OCI-LY1 (cell line): Measurements from ENCODE around the gene CCDC167.

Experiments used
- H2AFZ ChIP-seq: fragments of 200-600 bp; sonication (generic), shearing (Covaris generic); 2 replicates; pipeline ENCODE4 v1.6.0; 2014; ENCODE audit warnings: antibody characterized with exemption, mild to moderate bottlenecking, low read length
- H3F3A ChIP-seq: fragments of 200-600 bp; sonication (generic), shearing (Covaris generic); 2 replicates; pipeline ENCODE4 v1.6.0; 2014; ENCODE audit warnings: mild to moderate bottlenecking, antibody characterized with exemption, low read length, moderate library complexity; ENCODE audit not compliant: insufficient read depth
- H3K27ac ChIP-seq: fragments of 200-600 bp; sonication (generic); 2 replicates; pipeline ENCODE4 v1.5.1; 2014; ENCODE audit warnings: low read length, mixed run types, mild to moderate bottlenecking, low read depth; ENCODE audit not compliant: poor library complexity, severe bottlenecking
- H3K27me3 ChIP-seq: fragments of 200-600 bp; sonication (generic); 2 replicates; pipeline ENCODE4 v1.6.0; 2014; ENCODE audit warnings: antibody characterized with exemption, mild to moderate bottlenecking, low read length, moderate library complexity; ENCODE audit not compliant: insufficient read depth
- H3K36me3 ChIP-seq: fragments of 200-600 bp; sonication (generic); 2 replicates; pipeline ENCODE4 v1.6.1; 2014; ENCODE audit warnings: mild to moderate bottlenecking, antibody characterized with exemption, low read length, moderate library complexity, mixed read lengths; ENCODE audit not compliant: insufficient read depth
- H3K4me1 ChIP-seq: fragments of 200-600 bp; sonication (generic); 2 replicates; pipeline ENCODE4 v1.5.1; 2014; ENCODE audit warnings: mild to moderate bottlenecking, low read length, moderate library complexity; ENCODE audit not compliant: insufficient read depth, severe bottlenecking
- H3K4me2 ChIP-seq: fragments of 200-600 bp; sonication (generic), shearing (Covaris generic); 2 replicates; pipeline ENCODE4 v1.6.1; 2014; ENCODE audit warnings: low read length
- H3K4me3 ChIP-seq: fragments of 200-600 bp; sonication (generic); 2 replicates; pipeline ENCODE4 v1.5.1; 2014; ENCODE audit warnings: low read length, low read depth, mild to moderate bottlenecking, mixed read lengths; ENCODE audit not compliant: poor library complexity, severe bottlenecking
- H3K79me2 ChIP-seq: fragments of 200-600 bp; shearing (Covaris generic); 2 replicates; pipeline ENCODE4 v1.6.1; 2016; ENCODE audit warnings: mixed run types, low read length, mixed read lengths; ENCODE audit not compliant: insufficient read depth
- H3K9ac ChIP-seq: fragments of 200-600 bp; sonication (generic), shearing (Covaris generic); 2 replicates; pipeline ENCODE4 v1.6.1; 2014; ENCODE audit warnings: mild to moderate bottlenecking, low read length, mixed read lengths
- H3K9me2 ChIP-seq: fragments of 200-600 bp; sonication (generic), shearing (Covaris generic); 2 replicates; pipeline ENCODE4 v1.6.1; 2014; ENCODE audit warnings: low read depth, mild to moderate bottlenecking, low read length, mixed read lengths
- H3K9me3 ChIP-seq: fragments of 200-600 bp; shearing (Covaris generic); 2 replicates; pipeline ENCODE4 v1.6.1; 2014; ENCODE audit warnings: low read length, mixed read lengths
- H4K20me1 ChIP-seq: fragments of 200-600 bp; sonication (generic), shearing (Covaris generic); 2 replicates; pipeline ENCODE4 v1.6.0; 2016; ENCODE audit warnings: mild to moderate bottlenecking, low read length; ENCODE audit not compliant: insufficient read depth
- CTCF ChIP-seq: fragments of 200-600 bp; sonication (generic), shearing (Covaris generic); IDR thresholded peaks from 2 replicates; pipeline ENCODE4 v1.5.1; 2017; ENCODE audit warnings: mild to moderate bottlenecking, antibody characterized with exemption, low read length, moderate library complexity, mixed read lengths
- EZH2 ChIP-seq: fragments of 200-600 bp; sonication (generic), shearing (Covaris generic); IDR thresholded peaks from 2 replicates; pipeline ENCODE4 v1.8.0; 2017; ENCODE audit warnings: borderline replicate concordance, mixed run types, mild to moderate bottlenecking, antibody characterized with exemption, low read length, moderate library complexity, mixed read lengths

The CCDC167 gene

DNA sequence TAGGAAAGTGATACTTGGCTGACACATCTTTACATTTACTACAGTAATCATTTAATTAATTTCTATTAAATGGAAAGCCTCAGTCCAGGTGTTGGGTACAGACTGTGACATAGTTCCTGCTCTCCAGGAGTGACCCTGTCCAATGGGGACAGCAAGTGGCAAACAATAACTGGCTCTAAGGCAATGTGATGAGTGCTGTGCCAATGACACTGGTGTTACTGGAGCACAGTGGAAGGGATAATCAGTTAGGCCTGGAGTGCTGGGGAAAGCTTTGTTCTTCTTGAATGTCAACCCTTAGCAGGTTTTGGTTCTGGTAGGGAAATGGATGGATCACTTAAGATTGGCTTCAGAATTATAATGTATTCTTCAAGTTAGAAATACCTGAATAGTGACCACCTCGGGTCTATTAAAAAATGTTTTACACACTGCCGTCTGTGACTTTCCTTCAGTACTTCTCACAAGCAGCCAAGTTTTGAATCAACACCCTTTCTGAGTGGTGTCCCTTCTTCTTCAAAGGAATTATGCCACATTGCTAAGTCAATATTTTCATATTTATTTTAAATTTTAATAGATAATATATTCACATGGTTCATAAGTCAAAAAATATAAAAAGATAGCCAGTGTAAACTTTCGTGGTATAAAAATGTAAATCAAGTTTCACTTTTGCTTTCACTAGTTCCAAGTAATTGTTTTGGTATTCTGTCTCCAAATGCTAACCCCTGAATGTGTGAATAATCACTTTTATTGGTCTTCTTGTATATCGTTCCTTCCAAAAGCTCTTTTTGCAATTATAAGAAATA is 57.1 kb downstream of the CCDC167 start:
- Histone ChIP-seq H3K27me3 (no peaks in the 10 kb centered on the region), H3K9ac (no peak overlapping the region), H3K4me2 (no peak overlapping the region; the same call in 1 of the 2 replicates), H3K9me3 (no peaks in the 10 kb centered on the region), H3K79me2 (peaks cover 3% of the 10 kb centered on the region; the same call in 1 of the 2 replicates), H4K20me1 (no peaks in the 10 kb centered on the region), H3K4me1 (peaks cover 10% of the 10 kb centered on the region), H3K27ac (no peak overlapping the region), H3K9me2 (no peaks in the 10 kb centered on the region), H3K36me3 (peaks cover 81% of the 10 kb centered on the region), H3K4me3 (no peak overlapping the region), H2AFZ (no peak overlapping the region), H3F3A (no peaks in the 10 kb centered on the region)
- TF ChIP-seq EZH2 (no peak), CTCF (no peak)

- Histone ChIP-seq H3K36me3 (peaks cover 79% of the 10 kb centered on the region), H4K20me1 (no peaks in the 10 kb centered on the region), H3K9me2 (no peaks in the 10 kb centered on the region), H3K9ac (no peak overlapping the region), H3F3A (no peaks in the 10 kb centered on the region), H3K9me3 (no peaks in the 10 kb centered on the region), H3K27ac (no peak overlapping the region), H3K27me3 (no peaks in the 10 kb centered on the region), H3K4me2 (no peak overlapping the region), H3K4me3 (no peak overlapping the region), H3K4me1 (peaks cover 10% of the 10 kb centered on the region), H3K79me2 (peaks cover 3% of the 10 kb centered on the region; the same call in 1 of the 2 replicates), H2AFZ (no peak overlapping the region)
- TF ChIP-seq EZH2: no peak
- no peak for TF ChIP-seq CTCF
Measured at GRCh38 chr6:37441651-37442050, 58.0 kb downstream of the CCDC167 start.

GRCh38 chr6:37438930-37439329 is 60.8 kb downstream of the CCDC167 start:
- Histone ChIP-seq H4K20me1 (no peaks in the 10 kb centered on the region), H2AFZ (no peak overlapping the region), H3K27ac (no peak overlapping the region), H3K36me3 (peaks cover 63% of the 10 kb centered on the region), H3K4me1 (peaks cover 29% of the 10 kb centered on the region), H3K27me3 (no peaks in the 10 kb centered on the region), H3K4me2 (no peak overlapping the region), H3K9ac (no peak overlapping the region), H3K79me2 (peaks cover 3% of the 10 kb centered on the region; the same call in 1 of the 2 replicates), H3F3A (no peaks in the 10 kb centered on the region), H3K4me3 (no peak overlapping the region), H3K9me2 (no peaks in the 10 kb centered on the region), H3K9me3 (no peaks in the 10 kb centered on the region)
- TF ChIP-seq EZH2 (no peak), CTCF (no peak)
